Endothelial cell (in vitro differentiated cells): Measurements from ENCODE around the gene ZNF786. TPM values are rescaled to one million over a fixed set of nuclear protein-coding genes. Genes with fewer than 3 reads are reported as not detected.

Source experiments
- DNase-seq: peaks from one replicate; pipeline ENCODE4 v3.0.0; 2021; ENCODE audit warnings: low spot score
- H3K27ac Mint-ChIP-seq: one replicate; pipeline ENCODE4 v1.8.0; 2021; ENCODE audit warnings: mixed read lengths, inconsistent platforms; ENCODE audit not compliant: unreplicated experiment
- H3K27me3 Mint-ChIP-seq: one replicate; pipeline ENCODE4 v1.8.0; 2021; ENCODE audit warnings: mild to moderate bottlenecking, moderate library complexity, mixed read lengths, inconsistent platforms; ENCODE audit not compliant: unreplicated experiment
- H3K36me3 Mint-ChIP-seq: one replicate; pipeline ENCODE4 v1.8.0; 2021; ENCODE audit warnings: mild to moderate bottlenecking, low read depth, mixed read lengths, inconsistent platforms; ENCODE audit not compliant: unreplicated experiment
- H3K4me1 Mint-ChIP-seq: one replicate; pipeline ENCODE4 v1.8.0; 2021; ENCODE audit warnings: mild to moderate bottlenecking, mixed read lengths, inconsistent platforms; ENCODE audit not compliant: unreplicated experiment
- H3K4me3 Mint-ChIP-seq: one replicate; pipeline ENCODE4 v1.8.0; 2021; ENCODE audit warnings: mild to moderate bottlenecking, mixed read lengths, inconsistent platforms; ENCODE audit not compliant: unreplicated experiment
- H3K9me3 Mint-ChIP-seq: one replicate; pipeline ENCODE4 v1.8.0; 2021; ENCODE audit warnings: mixed read lengths, inconsistent platforms; ENCODE audit not compliant: unreplicated experiment
- long read RNA-seq: library from polyadenylated mRNA; unstranded; transcript quantifications from one replicate; pipeline ENCODE4 v2.0.0, GENCODE V29; 2020; ENCODE audit not compliant: unreplicated experiment
- total RNA-seq: library from RNA; stranded (reverse); fragmentation: NEBNext Ultra II Directional; extraction: Animal tissue kit (Norgen Biotek cat#: 25700); gene quantifications from one replicate; pipeline ENCODE4 v1.2.1, GENCODE V29; 2021; ENCODE audit not compliant: unreplicated experiment
- TF ChIP-seq, protein P1 (sequence below): fragments of 200-600 bp; sonication (generic); IDR thresholded peaks from one replicate; pipeline ENCODE4 v1.5.0; 2021; ENCODE audit warnings: antibody characterized with exemption; ENCODE audit not compliant: unreplicated experiment

ZNF786 gene, protein sequence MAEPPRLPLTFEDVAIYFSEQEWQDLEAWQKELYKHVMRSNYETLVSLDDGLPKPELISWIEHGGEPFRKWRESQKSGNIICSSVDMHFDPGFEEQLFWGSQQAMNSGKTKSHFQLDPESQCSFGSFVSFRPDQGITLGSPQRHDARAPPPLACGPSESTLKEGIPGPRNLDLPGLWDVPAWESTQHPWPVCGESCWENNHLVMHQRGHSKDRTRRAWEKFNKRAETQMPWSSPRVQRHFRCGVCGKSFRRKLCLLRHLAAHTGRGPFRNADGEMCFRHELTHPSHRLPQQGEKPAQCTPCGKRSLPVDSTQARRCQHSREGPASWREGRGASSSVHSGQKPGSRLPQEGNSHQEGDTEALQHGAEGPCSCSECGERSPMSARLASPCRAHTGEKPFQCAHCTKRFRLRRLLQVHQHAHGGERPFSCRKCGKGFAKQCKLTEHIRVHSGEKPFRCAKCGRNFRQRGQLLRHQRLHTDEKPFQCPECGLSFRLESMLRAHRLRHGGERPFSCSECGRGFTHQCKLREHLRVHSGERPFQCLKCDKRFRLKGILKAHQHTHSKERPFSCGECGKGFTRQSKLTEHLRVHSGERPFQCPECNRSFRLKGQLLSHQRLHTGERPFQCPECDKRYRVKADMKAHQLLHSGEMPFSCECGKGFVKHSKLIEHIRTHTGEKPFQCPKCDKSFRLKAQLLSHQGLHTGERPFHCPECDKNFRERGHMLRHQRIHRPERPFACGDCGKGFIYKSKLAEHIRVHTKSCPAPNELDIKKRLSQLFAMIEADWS
- 19.0 TPM for total RNA-seq
- long read RNA-seq, partial matches to known transcripts = 1 of 5 reads
- long read RNA-seq, other reads (novel, unspliced or antisense) = 3 of 5 reads

DNA sequence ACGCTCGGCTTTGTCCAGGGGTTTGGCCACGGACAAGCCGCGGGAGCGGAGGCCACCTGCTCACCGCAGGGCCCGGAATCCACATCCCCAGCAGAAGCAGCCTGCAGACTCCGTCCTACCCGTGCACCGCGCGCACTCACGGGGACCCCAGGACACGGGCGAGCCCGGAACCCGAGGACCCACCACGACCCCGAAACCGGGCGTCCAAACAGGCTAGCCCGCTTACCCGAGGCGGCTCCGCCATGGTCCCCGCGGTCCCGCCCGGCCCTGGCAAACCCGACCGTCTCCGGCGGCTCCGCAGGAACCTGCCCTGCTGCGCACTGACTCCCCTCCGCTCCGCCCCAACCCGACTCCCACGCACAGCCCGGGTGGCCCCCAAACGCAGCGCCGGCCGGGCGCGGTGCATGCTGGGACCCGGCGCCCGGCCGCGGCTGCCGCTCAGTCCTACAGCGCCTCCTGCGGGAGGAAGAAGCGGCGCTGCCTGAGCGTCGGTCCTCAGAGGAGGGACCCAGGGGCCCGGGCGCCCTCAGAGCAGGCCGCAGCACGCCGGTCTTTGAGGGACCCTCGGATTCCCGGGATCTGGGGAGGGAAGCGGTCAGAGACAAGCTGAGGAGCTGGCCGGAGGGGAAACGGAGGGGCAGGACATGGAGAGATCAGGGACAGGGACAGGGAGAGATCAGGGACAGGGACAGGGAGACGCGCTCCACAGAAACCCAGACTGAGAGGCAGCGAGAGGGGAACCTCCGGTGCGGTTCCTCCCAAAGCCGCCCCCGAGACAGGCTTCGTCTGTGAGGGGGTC lies at the start of gene ZNF786:
Gene ZNF786 (minus strand): TSS at position 322 of the 799 bp plus-strand sequence. CDS start 78 bp downstream, at position 244.
- Mint-ChIP-seq H3K27me3 (peaks cover 3% of the 10 kb centered on the region), H3K27ac (peak within 1 kb of the TSS; percentile 91), H3K4me1 (peaks cover 13% of the 10 kb centered on the region), H3K9me3 (no peaks in the 10 kb centered on the region), H3K36me3 (peaks cover 8% of the 10 kb centered on the region), H3K4me3 (peak within 1 kb of the TSS; percentile 97)
- TF ChIP-seq, protein P1, sequence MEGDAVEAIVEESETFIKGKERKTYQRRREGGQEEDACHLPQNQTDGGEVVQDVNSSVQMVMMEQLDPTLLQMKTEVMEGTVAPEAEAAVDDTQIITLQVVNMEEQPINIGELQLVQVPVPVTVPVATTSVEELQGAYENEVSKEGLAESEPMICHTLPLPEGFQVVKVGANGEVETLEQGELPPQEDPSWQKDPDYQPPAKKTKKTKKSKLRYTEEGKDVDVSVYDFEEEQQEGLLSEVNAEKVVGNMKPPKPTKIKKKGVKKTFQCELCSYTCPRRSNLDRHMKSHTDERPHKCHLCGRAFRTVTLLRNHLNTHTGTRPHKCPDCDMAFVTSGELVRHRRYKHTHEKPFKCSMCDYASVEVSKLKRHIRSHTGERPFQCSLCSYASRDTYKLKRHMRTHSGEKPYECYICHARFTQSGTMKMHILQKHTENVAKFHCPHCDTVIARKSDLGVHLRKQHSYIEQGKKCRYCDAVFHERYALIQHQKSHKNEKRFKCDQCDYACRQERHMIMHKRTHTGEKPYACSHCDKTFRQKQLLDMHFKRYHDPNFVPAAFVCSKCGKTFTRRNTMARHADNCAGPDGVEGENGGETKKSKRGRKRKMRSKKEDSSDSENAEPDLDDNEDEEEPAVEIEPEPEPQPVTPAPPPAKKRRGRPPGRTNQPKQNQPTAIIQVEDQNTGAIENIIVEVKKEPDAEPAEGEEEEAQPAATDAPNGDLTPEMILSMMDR = peak; percentile 90
- peak; percentile 90 for DNase-seq

DNA sequence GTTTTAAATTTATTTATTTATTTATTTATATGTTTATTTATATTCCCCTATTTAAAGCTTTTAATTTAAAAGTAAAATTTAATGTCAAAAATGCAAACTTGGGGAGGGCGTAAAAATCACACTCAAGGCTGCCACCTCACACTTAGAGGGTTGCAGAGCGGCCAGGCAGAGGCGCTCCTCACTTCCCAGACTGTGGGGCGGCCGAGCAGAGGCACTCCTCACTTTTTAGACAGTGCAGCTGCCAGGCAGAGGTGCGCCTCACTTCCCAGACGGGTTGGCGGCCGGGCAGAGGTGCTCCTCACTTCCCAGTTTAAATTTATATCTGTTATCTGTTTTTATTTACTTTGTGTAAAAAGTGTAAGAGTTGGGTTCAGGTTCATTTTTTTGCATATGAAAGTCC lies 45.6 kb upstream of the ZNF786 start:
- Mint-ChIP-seq H3K4me1 (no peaks in the 10 kb centered on the region), H3K36me3 (peaks cover 6% of the 10 kb centered on the region), H3K9me3 (peaks cover 1% of the 10 kb centered on the region)

DNA sequence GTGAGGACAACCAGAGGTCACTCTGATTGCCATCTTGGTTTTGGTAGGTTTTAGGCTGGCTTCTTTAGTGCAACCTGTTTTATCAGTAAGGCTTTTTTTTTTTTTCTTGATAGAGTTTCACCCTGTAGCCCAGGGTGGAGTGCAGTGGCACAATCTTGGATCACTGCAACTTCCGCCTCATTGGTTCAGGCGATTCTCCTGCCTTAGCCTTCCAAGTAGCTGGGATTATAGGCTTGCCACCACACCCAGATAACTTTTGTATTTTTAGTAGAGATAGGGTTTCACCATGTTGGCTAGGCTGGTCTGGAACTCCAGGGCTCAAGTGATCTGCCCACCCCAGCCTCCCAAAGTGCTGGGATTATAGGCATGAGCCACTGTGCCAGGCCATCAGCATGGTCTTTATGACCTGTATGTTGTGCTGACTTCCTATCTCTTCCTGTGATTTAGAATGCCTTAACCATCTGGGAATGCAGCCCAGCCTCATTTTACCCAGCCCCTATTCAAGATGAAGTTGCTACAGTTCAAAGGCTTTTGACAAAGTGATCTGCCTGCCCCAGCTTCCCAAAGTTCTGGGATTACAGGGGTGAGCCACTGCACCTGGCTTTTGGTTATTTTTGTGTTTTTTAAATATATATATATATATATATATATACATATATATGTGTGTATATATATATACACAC lies 42.7 kb upstream of the ZNF786 start:
- Mint-ChIP-seq H3K4me3 (no peak overlapping the region), H3K27me3 (no peaks in the 10 kb centered on the region), H3K36me3 (peaks cover 21% of the 10 kb centered on the region), H3K4me1 (no peaks in the 10 kb centered on the region), H3K27ac (no peak overlapping the region), H3K9me3 (peaks cover 9% of the 10 kb centered on the region)
- no peak for DNase-seq
- TF ChIP-seq, protein P1 = no peak

More for the DNA sequence above, 45.6 kb upstream of the ZNF786 start:
- no peak overlapping the region for H3K27ac Mint-ChIP-seq
- no peak overlapping the region for H3K4me3 Mint-ChIP-seq
- TF ChIP-seq, protein P1 = no peak
- no peaks in the 10 kb centered on the region for H3K27me3 Mint-ChIP-seq
- DNase-seq = no peak

DNA sequence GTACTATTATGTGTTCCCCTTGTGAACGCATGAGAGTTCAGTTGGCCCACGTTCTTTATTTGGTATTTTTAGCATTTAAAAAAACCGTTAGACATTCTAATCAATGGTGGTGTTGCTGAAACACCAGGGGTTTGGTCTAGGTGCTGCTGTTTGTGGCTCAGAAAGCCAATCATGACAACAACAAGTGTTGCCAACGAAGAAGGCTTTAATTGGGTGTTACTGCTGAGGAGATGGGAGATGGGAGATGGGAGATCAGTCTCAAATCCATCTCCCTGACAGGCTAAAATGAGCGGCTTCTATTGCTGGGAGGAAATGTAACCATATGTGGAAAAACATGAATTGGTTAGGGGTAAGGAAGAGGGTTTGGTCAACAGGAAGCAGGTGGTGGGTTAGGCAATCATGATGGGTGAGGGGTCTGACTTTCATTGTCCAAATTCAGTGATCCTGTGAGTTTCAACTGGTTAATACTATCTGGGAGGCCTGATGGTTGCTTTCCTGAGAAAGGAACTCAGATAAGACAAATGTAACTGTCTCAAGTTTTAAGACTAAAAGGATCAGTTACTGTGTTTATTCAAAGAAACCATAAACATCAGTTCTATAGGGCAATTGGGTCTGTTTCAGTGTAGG lies 40.2 kb upstream of the ZNF786 start:
- peaks cover 9% of the 10 kb centered on the region for H3K9me3 Mint-ChIP-seq
- no peak for DNase-seq
- TF ChIP-seq, protein P1 = no peak
- H3K36me3 Mint-ChIP-seq = peaks cover 31% of the 10 kb centered on the region
- H3K4me3 Mint-ChIP-seq = peak overlapping the region; percentile 83
- peaks cover 9% of the 10 kb centered on the region for H3K4me1 Mint-ChIP-seq
- H3K27ac Mint-ChIP-seq = no peak overlapping the region
- peaks cover 8% of the 10 kb centered on the region for H3K27me3 Mint-ChIP-seq
